Spleen (tissue), 11 donors: ENCODE data around the gene PNKD. TPM values are rescaled to one million over a fixed set of nuclear protein-coding genes. Genes with fewer than 3 reads are reported as not detected.

ENCODE experiments used
- DNase-seq: peaks from one replicate; pipeline ENCODE4 v3.0.0-alpha.2; 2020
- H3K27ac ChIP-seq, 8 donors: fragments of 200-600 bp; sonication (generic) in 7 of 8; 1 replicate in 4 of 8; 2 replicates in 4 of 8; pipeline versions ENCODE4 v1.5.0 to v1.8.0; 2016 to 2021; ENCODE audit warnings: inconsistent platforms in 4 of 8, mild to moderate bottlenecking in 4 of 8, moderate library complexity in 1 of 8
- H3K27me3 ChIP-seq, 7 donors: fragments of 200-600 bp; sonication (generic) in 6 of 7; replicated peaks in 1 of 7; 1 replicate in 4 of 7; 2 replicates in 3 of 7; pipeline versions ENCODE4 v1.5.0 to v1.8.0; 2016 to 2021; ENCODE audit warnings: inconsistent platforms in 3 of 7, mild to moderate bottlenecking in 1 of 7
- H3K36me3 ChIP-seq, 6 donors: fragments of 200-600 bp; sonication (generic) in 5 of 6; 1 replicate in 4 of 6; 2 replicates in 2 of 6; pipeline versions ENCODE4 v1.5.0 to v1.8.0; 2016 to 2021; ENCODE audit warnings: inconsistent platforms in 2 of 6
- H3K4me1 ChIP-seq, 6 donors: fragments of 200-600 bp; sonication (generic) in 5 of 6; 1 replicate in 3 of 6; 2 replicates in 3 of 6; pipeline versions ENCODE4 v1.5.0 to v1.8.0; 2016 to 2021; ENCODE audit warnings: inconsistent platforms in 3 of 6
- H3K4me3 ChIP-seq, 8 donors: fragments of 200-600 bp; sonication (generic) in 7 of 8; 1 replicate in 4 of 8; 2 replicates in 4 of 8; pipeline versions ENCODE4 v1.5.0 to v1.8.0; 2016 to 2021; ENCODE audit warnings: inconsistent platforms in 4 of 8, mild to moderate bottlenecking in 4 of 8, moderate library complexity in 2 of 8
- H3K9me3 ChIP-seq, 8 donors: fragments of 200-600 bp; sonication (generic) in 7 of 8; 1 replicate in 4 of 8; 2 replicates in 4 of 8; pipeline versions ENCODE4 v1.5.0 to v1.8.0; 2016 to 2021; ENCODE audit warnings: inconsistent platforms in 4 of 8
- CTCF ChIP-seq, 11 experiments: fragments of 200-600 bp in 7 of 11; fragments of 450-650 bp in 4 of 11; sonication (generic) in 4 of 11; IDR thresholded peaks in 8 of 11; conservative IDR thresholded peaks in 3 of 11; 1 replicate in 7 of 11; 2 replicates in 4 of 11; pipeline versions ENCODE4 v1.4.0 to v1.8.0; 2016 to 2021; ENCODE audit warnings: antibody characterized with exemption in 11 of 11, inconsistent platforms in 4 of 11, mild to moderate bottlenecking in 1 of 11
- POLR2A ChIP-seq, 3 donors: fragments of 450-650 bp; IDR thresholded peaks; one replicate each; pipeline ENCODE4 v1.5.1; 2017; ENCODE audit warnings: antibody characterized with exemption in 3 of 3, mild to moderate bottlenecking in 1 of 3
- POLR2AphosphoS5 ChIP-seq, 3 donors: sonication (generic); formaldehyde crosslinking; IDR thresholded peaks; one replicate each; pipeline ENCODE4 v1.5.1; 2017; ENCODE audit warnings: antibody characterized with exemption in 3 of 3
- WGBS, 5 donors: extraction: QIAGEN DNeasy Blood & Tissue Kit in 3 of 5; methylation state at CpG; one replicate each; pipeline versions ENCODE4 v1.1.5 to v1.1.7; 2013 to 2018; 5-methylcytosine and 5-hydroxymethylcytosine counted together
- intact Hi-C: fragments of 100-400 bp; cut with DNase I; formaldehyde crosslinking; loops from one replicate; pipeline ENCODE4 v1.15.0; 2023; ENCODE audit warnings: low total_unique reads
- polyA plus RNA-seq, 3 donors: library from polyadenylated mRNA; stranded (reverse); fragments of 200-250 nt; gene quantifications; one replicate each; pipeline ENCODE4 v1.2.1, GENCODE V29; 2013
- total RNA-seq, 7 donors: library from RNA; depleted of rRNA in 3 of 7; stranded (reverse); fragments of >200 nt in 3 of 7; fragmentation: NEBNext Ultra II Directional in 4 of 7; extraction: Animal tissue kit (Norgen Biotek cat#: 25700) in 4 of 7; gene quantifications; one replicate each; pipeline versions ENCODE4 v1.1.0 to v1.2.1, GENCODE V29; 2016 to 2021
- donor health status: healthy with polysubstance abuse.
- donor health status: DM: no; HTN: no; CAD: no; lungs with moderate emphysema.
- donor health status: DM: no; HTN: no; CAD: no.
- donor health status: Bipolar disorder and iron deficiency.
- donor health status: healthy.
- donor health status: DM: no; HTN: no; CAD: no.
- donor health status: DM: yes; HTN: yes; CAD: no.

The PNKD gene
- total and polyA plus RNA-seq, 10 donors, result 41.4 to 92.1 (median 49.4) TPM

DNA sequence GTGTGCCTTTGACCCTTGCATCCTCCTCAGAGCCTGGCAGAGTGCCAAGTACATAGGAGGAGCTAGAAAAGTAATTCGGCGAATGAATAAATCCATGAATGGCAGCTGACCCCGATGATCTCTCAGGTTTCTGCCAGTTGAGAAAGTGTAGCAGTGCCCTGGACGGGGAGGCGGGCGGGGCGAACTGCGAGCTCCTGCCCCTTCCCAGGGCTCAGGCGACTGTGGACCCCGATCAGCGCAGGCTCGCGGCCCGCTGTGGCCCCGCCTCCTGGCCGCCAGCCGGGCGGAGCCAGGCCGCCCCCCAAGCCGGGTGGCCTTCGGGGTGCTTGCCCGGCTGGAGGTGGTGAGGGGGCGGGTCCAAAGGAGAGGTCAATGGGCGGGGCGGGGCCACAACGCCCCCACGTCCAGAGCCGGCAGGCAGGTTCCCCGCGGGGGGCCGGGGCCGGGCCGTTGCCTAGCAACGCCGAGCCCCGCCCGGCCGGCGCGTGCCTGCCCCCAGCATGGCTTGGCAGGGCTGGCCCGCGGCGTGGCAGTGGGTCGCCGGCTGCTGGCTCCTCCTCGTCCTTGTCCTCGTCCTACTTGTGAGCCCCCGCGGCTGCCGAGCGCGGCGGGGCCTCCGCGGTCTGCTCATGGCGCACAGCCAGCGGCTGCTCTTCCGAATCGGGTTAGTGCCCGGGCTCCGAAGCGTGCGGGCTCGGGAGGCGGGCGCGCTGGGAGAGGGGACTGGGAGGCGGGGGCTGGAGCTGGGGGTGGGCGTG, 52.6 kb downstream of the PNKD start:
- no peaks in the 10 kb centered on the region for H3K9me3 ChIP-seq
- H3K27me3 ChIP-seq, result peaks cover 0 to 13% (median 0%) of the 10 kb centered on the region in 7 donors
- peak; percentile 91 for DNase-seq
- peak overlapping the region; percentile 16 to 91 (median 88) for H3K27ac ChIP-seq
- intact Hi-C loops, result no loop called here
- no peaks in the 10 kb centered on the region for H3K36me3 ChIP-seq
- WGBS, 5 donors, result 0 to 2% (median 1%) methylated on average over 21 to 69 of the region's 69 CpGs
- H3K4me1 ChIP-seq, result peaks cover 6 to 83% (median 59%) of the 10 kb centered on the region in 6 donors
- TF ChIP-seq POLR2A (IDR thresholded peaks at IDR 0.05), result peak in 1 of 3 donors; percentile 47
- no peak for TF ChIP-seq CTCF (IDR thresholded peaks at IDR 0.05 in 8 of 11, conservative IDR thresholded peaks at IDR 0.05 in 3 of 11)
- TF ChIP-seq POLR2AphosphoS5 (IDR thresholded peaks at IDR 0.05), result peak; percentile 67 to 84 (median 80)
- peak overlapping the region; percentile 61 to 82 (median 70) for H3K4me3 ChIP-seq

DNA sequence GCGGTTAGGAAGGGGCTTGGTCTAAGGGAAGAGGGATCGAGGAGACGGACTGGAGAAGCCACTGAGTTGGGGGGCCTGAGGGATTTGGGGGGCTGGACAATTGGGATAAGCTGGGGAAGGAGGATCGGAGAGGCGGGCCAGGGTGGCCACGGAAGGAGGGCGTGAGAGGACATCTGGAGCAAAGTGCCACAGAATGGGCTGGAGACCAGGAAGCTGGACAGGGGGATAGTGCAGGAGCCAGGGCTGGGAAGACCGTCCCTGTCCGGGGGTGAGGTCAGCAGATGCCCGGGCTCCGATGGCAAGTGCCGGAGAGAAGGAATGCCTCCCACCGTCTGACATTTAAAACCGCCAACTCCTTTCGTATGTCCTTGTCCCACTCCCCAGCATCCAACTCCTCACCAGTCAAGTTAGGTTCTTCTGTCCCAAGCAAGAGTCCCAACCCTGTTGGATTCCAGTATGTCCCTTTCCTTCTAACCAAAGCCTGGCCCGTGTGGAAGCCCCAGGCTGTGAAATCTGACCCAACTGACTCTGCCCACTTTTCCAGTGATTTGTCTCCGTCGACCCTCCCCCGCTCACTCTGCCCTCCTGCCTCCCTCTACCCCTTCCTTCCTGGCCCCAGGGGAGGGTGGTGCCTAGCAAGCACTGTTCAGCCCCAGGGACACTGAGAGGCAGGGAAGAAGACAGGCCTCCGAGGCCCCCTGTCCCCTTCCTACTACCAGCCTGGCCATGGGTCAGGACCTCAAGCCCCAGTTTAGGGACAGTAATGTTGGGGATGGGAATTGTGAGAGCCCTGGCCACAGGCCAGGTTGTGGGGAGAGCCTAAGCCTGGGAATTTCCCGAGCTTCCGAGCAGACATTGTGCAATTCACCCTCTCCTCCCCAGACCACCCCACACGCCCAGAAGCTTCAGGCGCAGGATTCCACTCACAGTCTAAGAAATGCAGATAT, 53.5 kb downstream of the PNKD start:
- peak overlapping the region; percentile 16 to 91 (median 88) for H3K27ac ChIP-seq

DNA sequence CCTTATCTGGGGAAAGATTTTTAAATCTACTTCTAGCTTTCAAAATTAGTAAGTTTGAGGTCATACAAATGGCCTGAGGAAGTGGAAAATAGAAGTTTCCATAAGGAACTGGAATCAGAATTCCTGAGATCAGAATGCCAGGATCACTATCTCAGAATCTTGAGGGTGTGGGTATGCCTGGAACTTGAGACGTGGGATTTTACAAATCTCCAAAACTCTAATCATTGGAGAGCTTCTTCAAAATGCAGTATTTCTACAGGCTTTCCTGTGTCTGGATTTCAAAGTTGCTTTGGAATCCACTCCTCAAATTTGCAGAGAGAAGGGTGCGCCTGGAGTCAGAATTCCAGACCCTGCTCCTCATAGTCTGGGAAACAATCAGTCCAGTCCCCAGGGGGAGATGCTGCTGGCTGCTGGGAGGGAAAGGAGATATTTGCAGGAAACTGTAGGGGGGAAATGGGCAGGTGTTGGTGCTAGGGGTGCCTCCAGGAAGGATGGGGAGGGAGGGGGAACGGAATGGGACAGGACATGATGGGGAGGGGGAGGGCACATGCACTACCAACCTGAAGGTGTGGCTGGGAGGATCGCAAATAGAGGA, 55.3 kb downstream of the PNKD start:
- TF ChIP-seq CTCF (IDR thresholded peaks at IDR 0.05 in 8 of 11, conservative IDR thresholded peaks at IDR 0.05 in 3 of 11), result no peak
- TF ChIP-seq POLR2AphosphoS5 (IDR thresholded peaks at IDR 0.05), result no peak
- TF ChIP-seq POLR2A (IDR thresholded peaks at IDR 0.05), result no peak
- Histone ChIP-seq H3K9me3 (no peaks in the 10 kb centered on the region), H3K36me3 (no peaks in the 10 kb centered on the region), H3K27me3 (peaks cover 0 to 13% (median 0%) of the 10 kb centered on the region in 7 donors), H3K4me1 (peaks cover 19 to 99% (median 78%) of the 10 kb centered on the region in 6 donors), H3K27ac (no peak overlapping the region), H3K4me3 (no peak overlapping the region)
- 66 to 76% (median 72%) methylated on average over 4 of the region's 4 CpGs for WGBS, 5 donors
- intact Hi-C loops, result no loop called here
- no peak for DNase-seq

More for the DNA sequence above, 53.5 kb downstream of the PNKD start:
- no peak for DNase-seq
- intact Hi-C loops, result no loop called here
- Histone ChIP-seq H3K9me3 (no peaks in the 10 kb centered on the region), H3K4me3 (peak overlapping the region; percentile 61 to 82 (median 70)), H3K27me3 (peaks cover 0 to 13% (median 0%) of the 10 kb centered on the region in 7 donors), H3K4me1 (peaks cover 6 to 91% (median 67%) of the 10 kb centered on the region in 6 donors), H3K36me3 (no peaks in the 10 kb centered on the region)
- WGBS, 5 donors, result 6 to 13% (median 11%) methylated on average over 23 to 24 of the region's 24 CpGs
- no peak for TF ChIP-seq POLR2A (IDR thresholded peaks at IDR 0.05)
- TF ChIP-seq POLR2AphosphoS5 (IDR thresholded peaks at IDR 0.05), result peak; percentile 26 to 54 (median 32)
- no peak for TF ChIP-seq CTCF (IDR thresholded peaks at IDR 0.05 in 8 of 11, conservative IDR thresholded peaks at IDR 0.05 in 3 of 11)
